ENCODE measurements around the gene FLRT1. TPM values are rescaled to one million over a fixed set of nuclear protein-coding genes. Genes with fewer than 3 reads are reported as not detected.

The FLRT1 gene
- polyA plus RNA-seq, 1 donor, result 2.9 TPM

GRCh38 chr11:64084951-64085710 is 49.4 kb downstream of the FLRT1 start:
- DNase-seq (ENCODE audit: low read depth), result no peak

Other genes starting within 250 kb of the FLRT1 start
- gene SPINDOC, start 222.5 kb upstream of the FLRT1 start, polyA plus RNA-seq (ENCODE audit: insufficient read length), result 20.1 TPM
- gene MARK2, start 196.8 kb upstream of the FLRT1 start, polyA plus RNA-seq (ENCODE audit: insufficient read length), result 16.7 TPM
- 11.5 TPM for gene RCOR2, start 118.8 kb upstream of the FLRT1 start, polyA plus RNA-seq (ENCODE audit: insufficient read length)
- 17.5 TPM for gene NAA40, start 96.9 kb upstream of the FLRT1 start, polyA plus RNA-seq (ENCODE audit: insufficient read length)
- 239 TPM for gene COX8A, start 61.3 kb upstream of the FLRT1 start, polyA plus RNA-seq (ENCODE audit: insufficient read length)
- 45.5 TPM for gene OTUB1, start 49.5 kb upstream of the FLRT1 start, polyA plus RNA-seq (ENCODE audit: insufficient read length)
- gene MACROD1, start 130.2 kb downstream of the FLRT1 start, polyA plus RNA-seq (ENCODE audit: insufficient read length), result 68.0 TPM
- gene STIP1, start 150.2 kb downstream of the FLRT1 start, polyA plus RNA-seq (ENCODE audit: insufficient read length), result 137 TPM
- gene FERMT3, start 170.8 kb downstream of the FLRT1 start, polyA plus RNA-seq (ENCODE audit: insufficient read length), result 7.4 TPM
- gene TRPT1, start 190.3 kb downstream of the FLRT1 start, polyA plus RNA-seq (ENCODE audit: insufficient read length), result 69.1 TPM
- gene NUDT22, start 190.3 kb downstream of the FLRT1 start, polyA plus RNA-seq (ENCODE audit: insufficient read length), result 19.8 TPM
- gene DNAJC4, start 194.6 kb downstream of the FLRT1 start, polyA plus RNA-seq (ENCODE audit: insufficient read length), result 65.1 TPM
- 94.3 TPM for gene VEGFB, start 198.7 kb downstream of the FLRT1 start, polyA plus RNA-seq (ENCODE audit: insufficient read length)
- 43.2 TPM for gene FKBP2, start 205.2 kb downstream of the FLRT1 start, polyA plus RNA-seq (ENCODE audit: insufficient read length)
- 192 TPM for gene PPP1R14B, start 211.0 kb downstream of the FLRT1 start, polyA plus RNA-seq (ENCODE audit: insufficient read length)
- 9.7 TPM for gene PLCB3, start 215.6 kb downstream of the FLRT1 start, polyA plus RNA-seq (ENCODE audit: insufficient read length)
- gene BAD, start 248.7 kb downstream of the FLRT1 start, polyA plus RNA-seq (ENCODE audit: insufficient read length), result 27.5 TPM
- gene GPR137, start 249.9 kb downstream of the FLRT1 start, polyA plus RNA-seq (ENCODE audit: insufficient read length), result 22.0 TPM